ENCODE measurements around the gene AHCY.
"Not testable (repeated sequence)": the region's sequence is repeated elsewhere in the genome, so short reads cannot be mapped to it uniquely, and the experiment has no call there.

AHCY gene

GRCh38 chr20:34296468-34296867 lies 6.7 kb downstream of the AHCY start:
- FAIRE-seq (no peak), DNase-seq (ENCODE audit: insufficient read length, low spot score) (no peak)
- TF ChIP-seq CTCF (IDR thresholded peaks at IDR 0.05; ENCODE audit: insufficient read depth, missing control alignments) = no peak

- FAIRE-seq (no peak), DNase-seq (ENCODE audit: insufficient read length, low spot score) (no peak)
- no peak for TF ChIP-seq CTCF (IDR thresholded peaks at IDR 0.05; ENCODE audit: insufficient read depth, missing control alignments)
Measured at GRCh38 chr20:34295284-34295683, 7.9 kb downstream of the AHCY start.

- FAIRE-seq = no peak
- no peak for TF ChIP-seq CTCF (IDR thresholded peaks at IDR 0.05; ENCODE audit: insufficient read depth, missing control alignments)
- no peak for DNase-seq (ENCODE audit: insufficient read length, low spot score)
Measured at GRCh38 chr20:34294563-34294962, 8.6 kb downstream of the AHCY start.

GRCh38 chr20:34293589-34293988 lies 9.6 kb downstream of the AHCY start:
- TF ChIP-seq CTCF (IDR thresholded peaks at IDR 0.05; ENCODE audit: insufficient read depth, missing control alignments) = no peak
- no peak for DNase-seq (ENCODE audit: insufficient read length, low spot score)
- no peak for FAIRE-seq

- no peak for TF ChIP-seq CTCF (IDR thresholded peaks at IDR 0.05; ENCODE audit: insufficient read depth, missing control alignments)
- no peak for DNase-seq (ENCODE audit: insufficient read length, low spot score)
Measured at GRCh38 chr20:34293119-34293518, 10.0 kb downstream of the AHCY start.

GRCh38 chr20:34292496-34292895 lies 10.7 kb downstream of the AHCY start:
- no peak for TF ChIP-seq CTCF (IDR thresholded peaks at IDR 0.05; ENCODE audit: insufficient read depth, missing control alignments)
- DNase-seq (ENCODE audit: insufficient read length, low spot score) (no peak), FAIRE-seq (no peak)

More at GRCh38 chr20:34293119-34293518, 10.0 kb downstream of the AHCY start:
- no peak for FAIRE-seq

GRCh38 chr20:34290471-34290870 lies 12.7 kb downstream of the AHCY start:
- FAIRE-seq = no peak
- DNase-seq (ENCODE audit: insufficient read length, low spot score) = no peak
- TF ChIP-seq CTCF (IDR thresholded peaks at IDR 0.05; ENCODE audit: insufficient read depth, missing control alignments) = no peak

- DNase-seq (ENCODE audit: insufficient read length, low spot score); FAIRE-seq: not testable (repeated sequence)
Measured at GRCh38 chr20:34287500-34287899, 15.7 kb downstream of the AHCY start.

All from D721Med (cell line).